NCI-H146 (cell line): ENCODE data around the gene BLOC1S1.
"Not testable (repeated sequence)": the region's sequence is repeated elsewhere in the genome, so short reads cannot be mapped to it uniquely, and the experiment has no call there.

Experiments used
- DNase-seq: peaks from one replicate; lab custom pipeline; 2025; lab: John Stamatoyannopoulos, UW

Gene BLOC1S1

GRCh38 chr12:55745361-55746173, 29.7 kb downstream of the BLOC1S1 start:
- DNase-seq, result no peak

GRCh38 chr12:55746174-55746912, 30.5 kb downstream of the BLOC1S1 start:
- DNase-seq, result no peak

GRCh38 chr12:55746913-55747231, 31.0 kb downstream of the BLOC1S1 start:
- DNase-seq, result no peak

- DNase-seq, result no peak
These were observed 32.6 kb downstream of the BLOC1S1 start for GRCh38 chr12:55748230-55748993.

DNA sequence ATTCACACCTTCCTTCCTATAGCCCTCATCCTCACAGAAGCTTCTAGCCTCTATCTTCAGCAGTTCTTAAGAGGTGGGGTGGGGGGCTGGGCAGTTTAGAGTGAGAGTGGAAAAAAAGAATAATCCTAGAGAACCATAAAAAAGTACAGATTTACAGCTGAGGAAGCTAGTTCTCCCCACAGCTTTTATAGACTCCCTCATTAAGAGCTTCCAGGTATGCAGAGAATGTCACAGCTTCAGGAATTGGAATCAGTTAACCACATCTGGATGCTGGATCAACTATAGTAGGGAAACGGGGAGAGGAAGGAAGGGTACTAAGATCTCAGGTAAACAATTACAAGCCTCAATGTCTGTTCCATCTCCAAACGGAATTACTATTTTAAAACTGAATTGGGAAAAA, 39.4 kb downstream of the BLOC1S1 start:
- DNase-seq, result no peak

GRCh38 chr12:55757701-55758100, 41.9 kb downstream of the BLOC1S1 start:
- no peak for DNase-seq

DNA sequence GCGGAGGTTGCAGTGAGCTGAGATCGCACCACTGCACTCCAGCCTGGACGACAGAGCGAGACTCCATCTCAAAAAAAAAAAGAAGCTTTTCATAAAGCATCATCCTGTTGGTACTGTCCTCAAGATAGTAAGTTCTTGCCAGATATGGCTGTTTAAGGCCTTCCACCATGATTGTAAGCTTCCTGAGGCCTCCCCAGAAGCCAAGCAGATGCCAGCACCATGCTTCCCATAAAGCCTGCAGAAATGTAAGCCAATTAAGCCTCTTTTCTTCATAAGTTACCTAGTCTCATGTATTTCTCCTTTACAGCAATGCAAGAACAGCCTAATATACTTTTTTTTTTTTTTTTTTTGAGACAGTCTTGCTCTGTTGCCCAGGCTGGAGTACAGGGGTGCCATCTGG, 42.7 kb downstream of the BLOC1S1 start:
- DNase-seq, result not testable (repeated sequence)

DNA sequence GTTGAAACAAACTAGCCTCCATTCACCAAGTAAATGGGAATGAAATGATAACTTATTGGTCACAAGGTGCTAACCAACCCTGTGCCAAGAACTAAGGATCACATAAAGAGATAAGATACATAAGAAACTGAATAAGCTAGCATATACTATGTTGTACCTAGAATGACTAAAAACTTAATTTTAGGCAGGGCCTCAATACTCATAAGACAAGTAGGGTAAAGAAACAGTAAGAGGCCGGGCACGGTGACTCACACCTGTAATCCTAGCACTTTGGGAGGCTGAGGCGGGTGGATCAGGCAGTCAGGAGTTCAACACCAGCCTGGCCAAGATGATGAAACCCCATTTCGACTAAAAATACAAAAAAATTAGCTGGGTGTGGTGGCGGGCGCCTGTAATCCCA, 44.8 kb downstream of the BLOC1S1 start:
- DNase-seq, result no peak

- DNase-seq, result peak; percentile 27
These were observed 46.8 kb downstream of the BLOC1S1 start for GRCh38 chr12:55762646-55763045.

DNA sequence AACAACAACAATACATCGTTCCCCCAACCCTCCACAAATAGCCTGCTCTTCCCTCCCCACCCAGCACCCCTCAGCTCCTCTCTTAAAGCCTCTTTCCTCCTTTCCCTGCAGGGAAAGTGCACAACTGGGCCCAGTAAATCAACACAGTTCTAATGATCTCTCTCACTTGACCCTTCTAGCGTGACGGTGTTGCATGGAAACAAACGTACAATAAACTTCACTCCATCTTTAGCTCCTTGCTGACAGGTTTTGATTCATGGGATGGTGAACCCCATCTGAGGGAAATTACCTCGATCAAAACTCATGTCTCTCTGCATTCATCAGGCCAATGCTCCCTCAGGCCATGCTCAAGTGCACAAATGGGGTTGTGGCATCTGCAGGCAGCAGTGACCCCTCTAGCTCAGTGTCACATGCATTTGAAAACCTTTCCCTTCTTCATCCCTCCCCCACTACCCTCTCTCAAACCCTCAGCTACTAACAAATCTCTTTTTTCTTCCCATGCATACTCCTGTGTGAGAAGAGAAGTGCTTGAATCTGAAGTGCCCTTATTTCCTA, 50.0 kb downstream of the BLOC1S1 start:
- DNase-seq, result no peak

DNA sequence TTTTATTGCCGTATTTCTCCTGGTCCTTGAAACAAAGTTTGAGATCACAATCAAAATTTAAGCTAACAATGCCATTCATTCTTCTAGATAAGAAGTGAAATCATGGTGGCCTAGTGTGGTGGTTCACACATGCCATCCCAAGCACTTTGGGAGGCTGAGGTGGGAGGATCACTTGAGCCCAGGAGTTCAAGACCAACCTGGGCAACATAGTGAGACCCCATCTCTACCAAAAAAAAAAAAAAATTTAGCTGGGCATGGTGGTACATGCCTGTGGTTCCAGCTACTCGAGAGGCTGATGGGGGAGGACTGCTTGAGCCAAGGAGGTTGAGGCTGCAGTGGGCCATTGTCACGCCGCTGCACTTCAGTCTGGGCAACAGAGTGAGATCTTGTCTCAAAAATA, 51.3 kb downstream of the BLOC1S1 start:
- DNase-seq, result no peak
